GM21723 (cell line): ENCODE results near the gene TNFRSF6B.
"Not testable (repeated sequence)": the region's sequence is repeated elsewhere in the genome, so short reads cannot be mapped to it uniquely, and the experiment has no call there.

Experiments used
- ATAC-seq: cut with Tn5 transposase; IDR thresholded peaks from one replicate; pipeline ENCODE4 v1.9.1; 2021; ENCODE audit warnings: mild to moderate bottlenecking, moderate library complexity; ENCODE audit not compliant: unreplicated experiment

Gene TNFRSF6B

GRCh38 chr20:63661959-63662812, 34.3 kb upstream of the TNFRSF6B start:
- ATAC-seq: no peak

GRCh38 chr20:63662813-63663189, 33.7 kb upstream of the TNFRSF6B start:
- no peak for ATAC-seq

GRCh38 chr20:63663332-63664066, 33.0 kb upstream of the TNFRSF6B start:
- ATAC-seq: no peak

GRCh38 chr20:63664143-63664851, 32.2 kb upstream of the TNFRSF6B start:
- ATAC-seq: no peak

- no peak for ATAC-seq
Measured at GRCh38 chr20:63664861-63665594, 31.4 kb upstream of the TNFRSF6B start.

GRCh38 chr20:63665708-63666107, 30.7 kb upstream of the TNFRSF6B start:
- no peak for ATAC-seq

- no peak for ATAC-seq
Measured at GRCh38 chr20:63667858-63668257, 28.6 kb upstream of the TNFRSF6B start.

GRCh38 chr20:63668351-63668750, 28.1 kb upstream of the TNFRSF6B start:
- no peak for ATAC-seq

GRCh38 chr20:63671695-63672094, 24.8 kb upstream of the TNFRSF6B start:
- ATAC-seq: not testable (repeated sequence)

- ATAC-seq: no peak
Measured at GRCh38 chr20:63672666-63673065, 23.8 kb upstream of the TNFRSF6B start.

- ATAC-seq: no peak
Measured at GRCh38 chr20:63673951-63674350, 22.5 kb upstream of the TNFRSF6B start.

- no peak for ATAC-seq
Measured at GRCh38 chr20:63675681-63676368, 20.6 kb upstream of the TNFRSF6B start.

GRCh38 chr20:63678071-63678470, 18.4 kb upstream of the TNFRSF6B start:
- no peak for ATAC-seq

- no peak for ATAC-seq
Measured at GRCh38 chr20:63678667-63679465, 17.6 kb upstream of the TNFRSF6B start.

GRCh38 chr20:63679799-63680305, 16.6 kb upstream of the TNFRSF6B start:
- ATAC-seq: no peak

- ATAC-seq: no peak
Measured at GRCh38 chr20:63680427-63680826, 16.0 kb upstream of the TNFRSF6B start.

- ATAC-seq: no peak
Measured at GRCh38 chr20:63680857-63681608, 15.4 kb upstream of the TNFRSF6B start.

GRCh38 chr20:63681609-63682142, 14.8 kb upstream of the TNFRSF6B start:
- ATAC-seq: no peak
